GM06990 (cell line): ENCODE measurements around the gene CRLF1.
"Not testable (repeated sequence)": the region's sequence is repeated elsewhere in the genome, so short reads cannot be mapped to it uniquely, and the experiment has no call there.

ENCODE experiments used
- DNase-seq: peaks from one replicate; pipeline ENCODE4 v3.0.0-alpha.2; 2011; ENCODE audit not compliant: insufficient read length; ENCODE audit errors: extremely low read depth
- H3K27me3 ChIP-seq: replicated peaks from 2 replicates; pipeline ENCODE4 v1.6.0; 2011; ENCODE audit warnings: low read length; ENCODE audit not compliant: control insufficient read depth, insufficient read depth
- H3K36me3 ChIP-seq: 2 replicates; pipeline ENCODE4 v1.5.1; 2011; ENCODE audit warnings: low read length; ENCODE audit not compliant: control insufficient read depth, insufficient read depth
- H3K4me3 ChIP-seq: replicated peaks from 2 replicates; pipeline ENCODE4 v1.5.1; 2011; ENCODE audit warnings: low read depth, mild to moderate bottlenecking, control low read depth, low read length
- CTCF ChIP-seq: IDR thresholded peaks from 2 replicates; pipeline ENCODE4 v1.5.1; 2011; ENCODE audit warnings: low read length, control low read depth, mild to moderate bottlenecking, inconsistent platforms; ENCODE audit not compliant: insufficient read depth, poor library complexity, severe bottlenecking

The CRLF1 gene

DNA sequence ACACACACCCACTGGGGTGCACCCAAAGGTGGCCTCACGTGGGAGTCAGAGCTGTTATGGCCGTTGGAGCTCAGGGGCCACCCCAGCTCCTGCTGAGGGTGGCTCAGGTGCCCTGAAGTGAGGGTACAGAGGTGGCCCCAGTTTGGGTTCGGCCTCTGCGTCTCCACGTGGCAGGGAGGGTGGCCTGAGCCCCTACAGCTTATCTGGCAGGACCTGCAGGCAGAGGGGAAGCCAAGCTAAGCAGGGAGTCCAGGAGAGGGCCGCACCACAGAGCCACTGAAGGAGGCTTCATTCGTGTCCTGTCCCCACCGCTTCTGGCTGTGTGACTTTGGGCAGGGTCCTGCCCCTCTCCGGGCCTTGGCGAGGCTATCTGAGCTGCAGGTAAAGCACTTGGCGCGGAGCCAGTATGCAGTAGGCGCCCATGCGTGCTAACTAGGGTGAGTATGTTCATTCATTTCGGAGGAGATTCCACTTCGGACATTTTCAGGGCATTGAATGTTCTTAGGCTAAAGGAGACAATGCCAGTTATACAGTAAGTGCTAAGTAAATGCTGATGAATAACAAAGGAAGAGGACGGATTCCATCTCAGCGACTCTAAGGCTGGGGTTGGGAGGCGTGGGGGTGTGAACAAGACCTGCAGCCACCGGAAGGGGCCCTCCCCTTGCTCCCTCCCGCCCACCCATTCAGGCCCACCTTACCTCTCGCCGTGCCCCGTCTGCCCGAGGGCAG lies 13.1 kb downstream of the CRLF1 start:
- no peaks in the 10 kb centered on the region for H3K27me3 ChIP-seq
- TF ChIP-seq CTCF, result no peak
- H3K4me3 ChIP-seq, result peak overlapping the region; percentile 20; the same call in 1 of the 2 replicates
- peaks cover 4% of the 10 kb centered on the region for H3K36me3 ChIP-seq
- no peak for DNase-seq

GRCh38 chr19:18592732-18593131 lies 13.9 kb downstream of the CRLF1 start:
- DNase-seq, H3K4me3 ChIP-seq, H3K27me3 ChIP-seq, H3K36me3 ChIP-seq: not testable (repeated sequence)

DNA sequence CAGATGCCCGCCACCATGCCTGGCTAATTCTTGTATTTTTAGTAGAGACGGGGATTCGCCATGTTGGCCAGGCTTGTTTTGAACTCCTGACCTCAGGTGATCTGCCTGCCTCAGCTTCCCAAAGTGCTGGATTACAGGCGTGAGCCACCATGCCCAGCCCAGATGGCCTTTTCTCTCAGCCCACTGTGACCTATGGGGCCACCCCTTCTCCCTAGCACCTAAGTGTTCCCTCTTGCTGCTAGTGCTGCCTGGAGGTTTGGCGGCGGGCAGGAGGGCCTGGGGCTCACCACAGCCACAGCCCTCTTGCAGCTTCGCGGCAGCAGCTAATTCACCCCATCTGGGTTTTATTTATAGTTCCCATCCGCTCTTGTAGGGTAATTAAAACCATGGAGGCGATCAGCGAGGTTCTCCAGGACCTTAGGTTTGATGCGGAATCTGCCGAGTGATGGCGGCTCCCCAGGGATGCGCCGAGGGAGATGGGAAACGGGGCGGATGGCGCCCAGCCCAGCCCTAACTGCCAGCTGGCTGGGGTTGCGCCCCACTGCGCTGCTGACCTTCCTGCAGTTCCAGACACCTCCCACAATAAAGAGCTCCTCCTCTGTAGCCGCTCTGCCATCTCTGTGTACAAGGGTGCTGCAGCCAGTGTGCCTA lies 14.7 kb downstream of the CRLF1 start:
- H3K36me3 ChIP-seq, result peaks cover 4% of the 10 kb centered on the region
- no peaks in the 10 kb centered on the region for H3K27me3 ChIP-seq
- no peak overlapping the region for H3K4me3 ChIP-seq
- no peak for DNase-seq
- TF ChIP-seq CTCF, result no peak

- peak; percentile 70 for DNase-seq
- Histone ChIP-seq H3K27me3 (no peaks in the 10 kb centered on the region), H3K4me3 (no peak overlapping the region), H3K36me3 (peaks cover 4% of the 10 kb centered on the region)
- peak; percentile 7 for TF ChIP-seq CTCF
Observed at GRCh38 chr19:18590273-18591272, 16.0 kb downstream of the CRLF1 start.

GRCh38 chr19:18589380-18590272 lies 17.0 kb downstream of the CRLF1 start:
- peak; percentile 22 for TF ChIP-seq CTCF
- peaks cover 4% of the 10 kb centered on the region for H3K36me3 ChIP-seq
- H3K4me3 ChIP-seq, result peak overlapping the region; percentile 76
- no peaks in the 10 kb centered on the region for H3K27me3 ChIP-seq
- DNase-seq, result no peak
